HG02870 (cell line): Measurements from ENCODE around the gene FILIP1L.

Experiments
- ATAC-seq: cut with Tn5 transposase; IDR thresholded peaks from one replicate; pipeline ENCODE4 v1.9.1; 2021; ENCODE audit warnings: mild to moderate bottlenecking, moderate library complexity; ENCODE audit not compliant: unreplicated experiment

The FILIP1L gene

GRCh38 chr3:99929745-99930139 is 184.6 kb downstream of the FILIP1L start:
- ATAC-seq, result no peak

DNA sequence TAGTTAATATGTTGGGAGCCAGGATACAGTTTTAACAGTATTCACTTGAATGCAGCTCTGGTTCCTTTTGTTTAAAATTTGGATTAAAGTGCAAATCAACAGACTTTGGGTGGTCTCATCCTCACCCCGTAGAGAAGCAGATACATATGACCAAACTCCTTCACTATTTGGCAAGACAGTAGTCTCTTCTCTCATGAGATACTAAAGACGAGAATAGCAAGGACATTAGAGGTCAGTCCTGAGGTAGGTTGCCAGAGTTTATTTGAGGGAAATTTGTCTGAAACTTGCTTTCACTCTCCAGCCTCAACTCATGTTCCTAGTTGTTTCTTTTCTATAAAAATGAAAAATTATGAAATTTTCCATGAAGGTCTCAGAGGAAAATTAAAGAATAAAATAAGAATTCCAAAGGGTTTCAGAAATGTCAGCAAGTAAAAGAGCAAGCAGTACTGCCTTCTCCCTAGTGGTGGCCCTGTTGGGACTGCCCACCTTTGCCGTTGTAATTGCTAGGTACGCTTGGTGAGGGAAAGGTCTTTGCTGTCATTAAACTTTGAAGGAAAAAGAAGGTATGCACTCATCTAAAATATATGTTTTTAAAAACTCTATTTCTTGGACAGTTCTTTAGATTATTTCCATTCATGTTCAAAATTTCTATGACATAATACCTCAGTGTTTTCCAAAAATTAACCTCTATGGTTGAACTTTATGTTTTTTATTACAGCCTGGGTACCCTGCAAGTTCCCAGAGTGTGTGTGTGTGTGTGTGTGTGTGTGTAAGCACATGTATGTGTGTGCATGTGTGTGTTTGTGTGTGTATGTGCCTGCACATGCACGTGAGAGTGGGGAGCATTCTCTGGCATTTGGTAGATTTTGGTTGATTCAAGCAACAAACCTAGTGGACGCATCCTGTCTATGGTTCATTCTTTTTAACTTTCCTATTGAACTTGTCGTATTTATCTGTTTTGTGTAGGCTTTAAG is 185.2 kb downstream of the FILIP1L start:
- ATAC-seq, result no peak

DNA sequence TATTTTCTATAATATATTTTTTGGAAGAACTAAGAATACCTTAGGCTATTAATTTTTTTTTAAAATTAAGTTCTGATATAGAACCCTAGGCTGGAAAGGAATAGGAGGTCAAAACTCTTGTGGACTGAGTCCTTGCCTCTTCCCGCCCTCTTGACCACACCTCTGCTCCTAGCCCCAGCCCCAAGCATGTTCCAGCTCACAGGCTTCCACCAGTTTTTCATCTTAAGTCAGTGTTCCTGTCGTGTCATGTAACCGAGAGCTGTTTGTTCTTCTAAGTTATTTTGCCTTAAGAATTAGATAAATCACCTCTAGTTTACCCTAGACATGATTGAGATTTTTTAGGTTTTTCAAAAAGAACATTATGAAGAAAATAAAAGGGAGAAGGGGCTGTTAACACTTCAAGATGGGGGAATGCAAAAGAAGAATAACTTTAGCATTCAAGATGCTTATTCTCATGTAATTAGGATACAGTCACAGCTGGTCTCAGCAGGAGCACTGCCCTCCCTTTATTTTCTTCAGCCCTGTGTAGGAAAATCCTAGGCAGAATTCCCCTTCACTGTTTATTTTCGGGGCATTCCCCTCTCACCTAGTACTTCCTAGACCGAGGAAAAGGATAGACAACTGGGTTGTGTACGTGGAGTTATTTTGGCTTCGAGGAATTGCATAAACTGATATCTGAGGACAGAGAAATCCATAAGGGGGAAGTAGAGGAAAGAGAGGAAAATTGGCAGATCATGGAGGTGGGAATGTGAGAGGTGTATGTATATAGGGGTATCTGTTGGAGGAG is 186.4 kb downstream of the FILIP1L start:
- ATAC-seq, result no peak

GRCh38 chr3:99925584-99926230 is 188.6 kb downstream of the FILIP1L start:
- no peak for ATAC-seq

DNA sequence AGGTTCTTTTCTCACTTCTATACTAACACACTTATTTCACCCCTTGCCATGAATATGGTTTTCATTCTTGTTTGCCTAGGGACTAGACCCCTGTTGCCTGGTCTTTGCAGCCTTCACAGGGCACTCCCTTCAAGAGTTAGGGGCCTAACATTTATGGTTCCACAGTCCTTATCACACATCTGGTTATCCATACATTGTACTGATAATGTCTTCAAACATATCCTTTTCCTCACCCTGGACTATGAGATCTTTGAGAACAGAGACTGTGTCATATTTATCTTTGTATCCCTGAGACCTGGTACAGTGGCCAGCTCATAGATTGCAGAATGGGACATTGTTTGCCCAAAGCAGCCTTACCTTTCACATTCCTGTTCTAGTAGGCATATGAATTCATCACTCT is 190.4 kb downstream of the FILIP1L start:
- ATAC-seq, result no peak

DNA sequence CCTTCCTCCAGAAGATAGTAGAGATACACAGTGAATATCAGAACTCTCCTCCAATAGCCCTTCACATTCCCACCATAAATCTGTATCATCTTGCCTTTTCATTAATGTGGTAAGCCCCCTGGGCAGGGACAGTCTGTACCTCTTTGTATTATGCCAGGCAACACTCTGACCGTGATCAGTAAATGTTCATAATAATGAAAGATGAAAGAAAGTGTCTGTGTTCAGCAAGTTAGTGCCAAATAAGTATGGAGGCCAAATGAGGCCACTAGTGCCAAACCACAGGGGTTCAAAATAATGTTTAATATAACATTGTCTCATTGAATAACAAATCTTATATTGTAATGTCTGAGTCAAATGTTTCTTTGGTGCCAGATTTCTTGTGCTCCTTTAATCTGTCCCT is 192.3 kb downstream of the FILIP1L start:
- ATAC-seq, result no peak

DNA sequence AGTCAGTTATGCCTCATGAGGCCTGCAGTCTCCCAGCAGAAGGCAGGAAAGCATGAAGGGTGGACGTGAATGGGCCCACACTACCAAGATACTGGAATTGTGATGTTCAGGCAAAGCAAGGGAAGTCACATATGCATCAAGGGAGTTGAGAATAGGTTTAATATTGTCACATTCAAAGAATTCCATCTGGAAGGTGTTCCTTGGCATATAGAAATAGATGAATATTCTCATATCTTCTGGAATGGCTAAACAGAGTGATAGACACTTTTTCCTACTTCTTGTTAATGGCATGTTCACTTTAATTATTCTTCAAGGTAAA is 193.0 kb downstream of the FILIP1L start:
- no peak for ATAC-seq

GRCh38 chr3:99920481-99921376 is 193.6 kb downstream of the FILIP1L start:
- no peak for ATAC-seq

GRCh38 chr3:99919694-99920093 is 194.6 kb downstream of the FILIP1L start:
- ATAC-seq, result no peak

GRCh38 chr3:99918715-99919114 is 195.6 kb downstream of the FILIP1L start:
- ATAC-seq, result no peak

DNA sequence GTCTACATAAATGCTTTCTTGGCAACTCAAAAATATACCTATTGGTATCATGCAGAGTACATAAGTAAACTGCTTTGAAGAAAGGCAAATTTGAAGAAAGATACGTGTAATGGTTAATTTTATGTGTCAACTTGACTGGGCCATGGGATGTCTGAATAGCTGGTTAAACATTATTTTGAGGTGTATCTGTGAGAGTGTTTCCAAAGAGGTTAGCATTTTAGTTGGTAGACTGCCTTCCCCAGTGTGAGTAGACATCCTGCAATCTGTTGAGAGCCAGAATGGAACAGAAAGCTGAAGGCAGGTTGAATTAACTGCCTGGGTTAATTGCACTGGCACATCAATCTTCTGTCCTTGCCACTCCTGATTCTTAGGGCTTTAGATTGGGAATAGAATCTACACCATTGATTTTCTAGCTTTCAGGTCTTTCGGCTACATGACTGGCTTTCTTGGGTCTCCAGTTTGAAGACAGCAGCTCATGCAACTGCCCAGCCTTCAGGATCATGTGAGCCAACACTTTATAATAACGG is 198.3 kb downstream of the FILIP1L start:
- no peak for ATAC-seq

GRCh38 chr3:99911433-99911832 is 202.9 kb downstream of the FILIP1L start:
- no peak for ATAC-seq

DNA sequence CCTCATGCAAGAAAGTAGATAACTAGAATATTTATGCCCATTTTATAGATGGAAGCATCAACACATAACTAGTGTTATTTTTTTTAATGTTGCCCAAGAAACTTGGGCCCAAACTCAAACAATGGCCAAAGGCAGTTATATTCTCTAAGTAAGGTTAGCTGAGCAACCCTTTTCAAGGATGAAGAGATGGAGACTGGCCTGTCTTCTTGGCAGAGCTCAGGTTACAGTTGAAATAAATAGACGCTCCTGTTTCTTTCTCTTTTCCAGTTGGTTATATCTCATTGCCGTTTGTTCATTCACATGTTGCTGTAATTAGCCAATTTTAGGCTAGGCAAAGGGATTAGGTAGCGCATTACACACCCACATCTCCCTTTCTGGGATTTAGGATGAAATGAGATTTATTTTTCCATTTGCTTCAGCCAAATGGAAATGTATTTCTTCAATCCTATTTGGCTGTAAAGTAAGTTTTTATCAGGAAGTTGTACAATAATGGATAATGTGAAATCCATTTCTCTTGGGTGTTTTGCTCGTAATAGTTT is 203.5 kb downstream of the FILIP1L start:
- no peak for ATAC-seq

GRCh38 chr3:99909714-99910495 is 204.4 kb downstream of the FILIP1L start:
- ATAC-seq, result no peak

DNA sequence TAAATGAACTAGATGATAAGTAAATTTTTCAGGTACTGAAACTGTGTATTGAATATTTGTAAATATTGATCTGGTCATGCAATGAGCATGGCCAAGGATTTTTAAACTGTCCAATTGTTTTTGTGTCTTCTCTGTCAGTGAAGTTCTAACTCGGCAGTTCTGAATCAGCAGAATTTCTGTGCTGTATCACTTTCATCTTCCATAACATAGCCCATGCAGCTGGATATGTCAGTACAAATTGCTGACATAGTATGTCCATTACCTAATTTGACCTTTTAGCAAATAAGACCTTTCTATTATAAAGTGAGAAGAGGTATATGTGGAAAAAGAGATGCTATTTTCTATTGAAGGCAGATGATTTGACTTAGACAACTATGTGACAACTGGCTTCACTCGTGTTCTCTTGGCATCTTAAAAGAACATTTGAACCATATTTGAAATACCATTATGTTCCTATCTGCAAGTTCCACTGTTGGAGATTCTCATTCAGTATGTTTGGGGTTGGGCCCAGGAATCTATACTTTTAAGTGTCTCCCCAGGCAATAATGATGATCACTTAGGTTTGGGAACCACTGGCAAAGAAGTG is 206.2 kb downstream of the FILIP1L start:
- no peak for ATAC-seq

GRCh38 chr3:99903869-99904268 is 210.4 kb downstream of the FILIP1L start:
- ATAC-seq, result no peak

DNA sequence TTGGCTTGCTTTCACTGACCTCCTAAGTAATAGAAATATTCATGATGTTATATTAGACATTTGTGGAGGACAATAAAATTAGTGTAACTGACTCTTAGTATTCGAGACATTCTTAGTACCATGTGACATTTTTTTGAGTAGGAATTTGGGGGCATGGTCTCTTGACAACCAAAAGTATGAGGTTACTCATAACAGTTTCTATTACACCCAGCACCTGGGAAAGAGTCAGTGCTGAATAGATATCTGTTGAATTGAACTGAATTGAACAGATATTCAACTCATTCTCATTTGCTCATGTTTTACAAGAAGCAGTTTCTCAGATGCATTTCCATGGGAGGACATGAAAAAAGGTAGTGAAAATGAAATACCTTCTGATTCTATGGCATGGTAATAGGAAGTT is 212.2 kb downstream of the FILIP1L start:
- ATAC-seq, result no peak

GRCh38 chr3:99901200-99901926 is 212.9 kb downstream of the FILIP1L start:
- ATAC-seq, result no peak
